GM12865 (cell line): ENCODE data around the gene PTGER2.

Experiments
- DNase-seq: peaks from one replicate; pipeline ENCODE4 v3.0.0; 2010; ENCODE audit warnings: low read depth
- H3K4me3 ChIP-seq: 2 replicates; pipeline ENCODE4 v1.5.1; 2011; ENCODE audit warnings: mild to moderate bottlenecking, low read depth, low read length, control low read depth
- CTCF ChIP-seq: IDR thresholded peaks from 2 replicates; pipeline ENCODE4 v1.5.1; 2011; ENCODE audit warnings: low read length, control low read depth, low read depth, inconsistent platforms; ENCODE audit not compliant: insufficient read depth; ENCODE audit errors: missing control alignments

The PTGER2 gene

GRCh38 chr14:52336241-52336640 lies 22.1 kb downstream of the PTGER2 start:
- no peak for DNase-seq
- TF ChIP-seq CTCF, result no peak
- H3K4me3 ChIP-seq, result no peak overlapping the region

- H3K4me3 ChIP-seq, result no peak overlapping the region
- no peak for DNase-seq
- no peak for TF ChIP-seq CTCF
These were observed 24.1 kb downstream of the PTGER2 start for GRCh38 chr14:52338051-52338681.

- TF ChIP-seq CTCF, result no peak
- H3K4me3 ChIP-seq, result no peak overlapping the region
- no peak for DNase-seq
These were observed 25.1 kb downstream of the PTGER2 start for GRCh38 chr14:52339262-52339661.

GRCh38 chr14:52342849-52343596 lies 28.9 kb downstream of the PTGER2 start:
- DNase-seq, result no peak
- no peak for TF ChIP-seq CTCF
- H3K4me3 ChIP-seq, result no peak overlapping the region

GRCh38 chr14:52346778-52347177 lies 32.7 kb downstream of the PTGER2 start:
- DNase-seq, result no peak
- TF ChIP-seq CTCF, result no peak
- H3K4me3 ChIP-seq, result no peak overlapping the region

GRCh38 chr14:52348279-52348678 lies 34.2 kb downstream of the PTGER2 start:
- H3K4me3 ChIP-seq, result no peak overlapping the region
- TF ChIP-seq CTCF, result no peak
- no peak for DNase-seq

GRCh38 chr14:52348776-52349175 lies 34.7 kb downstream of the PTGER2 start:
- H3K4me3 ChIP-seq, result no peak overlapping the region
- no peak for TF ChIP-seq CTCF
- no peak for DNase-seq
